Uterus (tissue), 2 donors: ENCODE measurements around the gene MAL.

Source experiments
- CTCF ChIP-seq, 4 experiments: fragments of 200-600 bp in 2 of 4; fragments of 450-650 bp in 2 of 4; sonication (generic) in 2 of 4; IDR thresholded peaks; one replicate each; pipeline ENCODE4 v1.5.1; 2016 to 2019; ENCODE audit warnings: antibody characterized with exemption in 4 of 4, mild to moderate bottlenecking in 2 of 4, moderate library complexity in 1 of 4
- POLR2A ChIP-seq, 2 donors: fragments of 450-650 bp; IDR thresholded peaks; one replicate each; pipeline ENCODE4 v1.6.1; 2016; ENCODE audit warnings: antibody characterized with exemption in 2 of 2, mild to moderate bottlenecking in 1 of 2, moderate library complexity in 1 of 2

- TF ChIP-seq CTCF (IDR thresholded peaks at IDR 0.05) (no peak), POLR2A (IDR thresholded peaks at IDR 0.05) (no peak)
Observed at GRCh38 chr2:95055262-95055661, 29.8 kb downstream of the MAL start.
